ENCODE results near the gene ZCCHC3. TPM values are rescaled to one million over a fixed set of nuclear protein-coding genes. Genes with fewer than 3 reads are reported as not detected.

Gene ZCCHC3
- total RNA-seq, 1 donor from 2014 or later, result 40.5 TPM

DNA sequence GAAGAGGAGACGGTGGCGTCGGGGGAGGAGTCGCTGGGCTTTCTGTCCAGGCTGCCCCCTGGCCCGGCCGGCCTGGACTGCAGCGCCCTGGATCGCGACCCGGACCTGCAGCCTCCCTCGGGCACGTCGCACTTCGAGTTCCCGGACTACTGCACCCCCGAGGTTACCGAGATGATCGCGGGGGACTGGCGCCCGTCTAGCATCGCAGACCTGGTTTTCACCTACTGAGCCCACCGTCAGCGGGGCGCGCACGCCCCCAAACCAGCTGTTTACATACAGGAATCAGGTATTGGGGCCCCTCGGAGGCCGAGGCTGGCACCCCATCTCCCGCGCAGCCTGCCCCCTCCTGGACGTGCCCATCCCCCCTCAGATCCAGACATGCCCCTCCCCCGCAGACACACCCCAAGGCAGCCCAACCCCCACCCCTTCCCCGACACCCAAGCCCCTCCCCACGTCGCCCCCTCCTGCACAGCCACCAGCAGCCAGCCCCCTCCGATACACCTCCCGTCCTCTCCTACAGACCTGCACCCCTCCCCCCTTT is 29.3 kb downstream of the ZCCHC3 start:
- no peak for DNase-seq (ENCODE audit: extremely low spot score, unreplicated experiment)
- H3K27ac Mint-ChIP-seq, result no peak overlapping the region

DNA sequence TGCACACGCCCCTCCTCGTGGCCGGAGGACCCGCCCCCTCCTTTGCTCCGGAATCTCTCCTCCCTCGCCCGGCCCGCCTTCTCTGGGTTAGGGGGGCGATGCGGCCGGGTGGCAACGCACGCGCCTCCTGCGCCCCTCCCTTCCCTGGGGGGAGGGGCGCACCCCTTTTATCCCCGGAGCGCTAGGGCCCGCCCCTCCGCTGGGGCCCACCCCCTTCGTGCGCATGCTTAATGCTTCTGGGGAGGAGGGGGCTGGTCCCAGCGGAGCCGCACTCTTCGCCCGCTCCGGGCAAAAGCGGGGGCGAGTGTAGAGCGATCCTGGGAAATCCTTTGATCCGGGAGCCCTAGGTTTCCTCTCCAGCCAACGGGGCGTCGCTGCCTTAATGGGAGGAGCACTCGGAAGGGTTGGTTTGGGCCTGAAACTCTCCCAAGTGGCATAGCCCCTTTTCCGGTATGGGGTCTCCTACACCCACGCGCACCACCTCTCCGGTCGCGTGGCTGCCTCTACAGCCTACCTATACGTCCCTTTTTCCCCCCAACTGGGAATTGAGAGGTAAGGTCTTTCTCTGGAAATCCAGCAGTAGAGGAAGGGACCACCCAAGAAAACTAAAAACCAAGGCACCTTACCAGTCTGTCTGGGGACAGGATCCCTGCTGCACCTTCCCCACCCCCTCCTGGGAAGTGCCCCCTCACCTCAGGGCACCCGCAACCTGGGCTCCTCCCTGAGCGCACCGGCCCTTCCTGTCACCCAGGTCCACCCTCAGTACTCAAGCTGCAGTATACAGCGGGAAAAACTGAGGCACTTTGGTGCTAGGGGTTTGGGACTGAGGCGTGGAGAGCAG is 30.0 kb downstream of the ZCCHC3 start:
- peak overlapping the region; percentile 37 for H3K27ac Mint-ChIP-seq
- H3K4me3 Mint-ChIP-seq, result peak overlapping the region; percentile 90
- no peaks in the 10 kb centered on the region for H3K9me3 Mint-ChIP-seq
- peak; percentile 93 for DNase-seq (ENCODE audit: extremely low spot score, unreplicated experiment)
- peaks cover 29% of the 10 kb centered on the region for H3K4me1 Mint-ChIP-seq (ENCODE audit: unreplicated experiment)
- peaks cover 6% of the 10 kb centered on the region for H3K36me3 Mint-ChIP-seq
- TF ChIP-seq CTCF (conservative IDR thresholded peaks at IDR 0.05), result no peak
- H3K27me3 Mint-ChIP-seq, result peaks cover under 1% of the 10 kb centered on the region

More for the DNA sequence above, 29.3 kb downstream of the ZCCHC3 start:
- H3K27me3 Mint-ChIP-seq, result peaks cover 2% of the 10 kb centered on the region
- H3K4me1 Mint-ChIP-seq (ENCODE audit: unreplicated experiment), result peaks cover 31% of the 10 kb centered on the region
- no peak for TF ChIP-seq CTCF (conservative IDR thresholded peaks at IDR 0.05)
- no peaks in the 10 kb centered on the region for H3K9me3 Mint-ChIP-seq
- peaks cover 3% of the 10 kb centered on the region for H3K36me3 Mint-ChIP-seq
- H3K4me3 Mint-ChIP-seq, result peak overlapping the region; percentile 90

DNA sequence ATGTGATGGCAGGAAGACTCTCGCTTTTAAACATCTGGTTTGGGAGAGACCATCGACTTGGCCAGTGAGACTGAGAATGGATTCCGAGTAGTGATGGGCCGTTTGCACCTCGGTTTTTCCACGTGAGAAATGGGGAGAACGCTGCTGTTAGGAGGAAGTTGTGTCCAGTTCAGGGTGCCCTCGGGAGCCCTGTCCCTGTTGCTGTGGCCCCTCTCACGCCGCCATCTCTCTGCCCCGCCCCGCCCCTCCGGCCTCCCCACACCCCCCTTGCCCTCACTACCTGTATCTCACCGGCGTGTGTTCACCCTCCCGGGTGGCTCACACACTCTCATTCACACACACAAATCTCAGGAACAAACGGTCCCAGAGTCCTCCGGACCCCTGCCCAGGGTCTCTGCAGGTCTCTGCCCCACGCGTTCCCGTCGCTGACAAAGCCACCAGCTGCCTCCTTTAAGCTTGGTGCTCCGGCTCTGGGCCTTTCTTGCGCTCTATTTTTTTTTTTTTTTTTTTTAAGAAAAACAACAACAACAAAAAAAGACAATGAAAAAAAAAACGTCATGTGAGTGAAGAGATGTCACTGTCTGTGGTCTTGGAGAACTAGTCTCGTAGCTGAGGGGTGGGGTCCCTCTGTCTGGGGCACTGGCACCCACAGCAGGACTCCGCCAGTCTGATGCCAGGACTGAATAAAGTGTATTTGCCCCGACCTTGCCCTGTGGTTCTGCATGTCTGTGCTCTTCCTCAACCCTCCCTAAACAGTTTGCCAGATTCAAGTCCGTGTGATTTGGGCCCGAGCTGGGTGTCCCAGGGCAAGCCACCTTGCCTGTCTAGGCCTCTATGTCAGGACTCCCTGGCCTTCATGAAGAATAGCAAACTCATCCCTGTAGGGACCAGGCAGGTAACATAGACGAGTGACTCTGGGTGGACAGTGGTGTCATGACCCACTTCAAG is 30.9 kb downstream of the ZCCHC3 start:
- H3K27ac Mint-ChIP-seq, result peak overlapping the region; percentile 37
- peaks cover 7% of the 10 kb centered on the region for H3K36me3 Mint-ChIP-seq
- H3K27me3 Mint-ChIP-seq, result no peaks in the 10 kb centered on the region
- H3K4me3 Mint-ChIP-seq, result peak overlapping the region; percentile 90
- TF ChIP-seq CTCF (conservative IDR thresholded peaks at IDR 0.05), result no peak
- H3K9me3 Mint-ChIP-seq, result no peaks in the 10 kb centered on the region
- no peak for DNase-seq (ENCODE audit: extremely low spot score, unreplicated experiment)
- H3K4me1 Mint-ChIP-seq (ENCODE audit: unreplicated experiment), result peaks cover 28% of the 10 kb centered on the region

GRCh38 chr20:328975-329695 is 31.8 kb downstream of the ZCCHC3 start:
- Mint-ChIP-seq H3K27ac (peak overlapping the region; percentile 46), H3K9me3 (no peaks in the 10 kb centered on the region), H3K36me3 (peaks cover 8% of the 10 kb centered on the region), H3K27me3 (no peaks in the 10 kb centered on the region), H3K4me3 (peak overlapping the region; percentile 90), H3K4me1 (ENCODE audit: unreplicated experiment) (peaks cover 25% of the 10 kb centered on the region)
- TF ChIP-seq CTCF (conservative IDR thresholded peaks at IDR 0.05), result no peak
- DNase-seq (ENCODE audit: extremely low spot score, unreplicated experiment), result no peak

DNA sequence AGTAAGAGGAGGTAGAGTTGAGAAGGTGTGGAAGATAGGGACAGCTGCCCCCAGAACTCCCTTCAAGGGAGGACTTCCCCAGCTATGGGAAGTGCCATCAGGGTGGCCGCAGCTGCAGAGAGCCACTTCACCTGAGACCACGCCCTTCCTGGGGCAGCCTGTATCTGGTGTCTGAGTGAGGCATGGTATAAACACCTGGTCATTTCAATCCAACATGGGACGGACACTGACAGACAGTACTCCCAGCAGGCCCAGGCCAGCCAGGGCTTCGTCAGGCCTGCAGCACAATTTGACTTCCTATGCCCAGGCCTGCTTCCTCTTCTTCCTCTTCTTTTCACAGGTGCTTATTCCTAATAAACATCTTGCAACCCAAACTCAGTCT is 32.5 kb downstream of the ZCCHC3 start:
- TF ChIP-seq CTCF (conservative IDR thresholded peaks at IDR 0.05), result no peak
- Mint-ChIP-seq H3K4me1 (ENCODE audit: unreplicated experiment) (peaks cover 25% of the 10 kb centered on the region), H3K27me3 (no peaks in the 10 kb centered on the region), H3K9me3 (no peaks in the 10 kb centered on the region), H3K27ac (peak overlapping the region; percentile 46), H3K36me3 (peaks cover 11% of the 10 kb centered on the region), H3K4me3 (peak overlapping the region; percentile 61)
- DNase-seq (ENCODE audit: extremely low spot score, unreplicated experiment), result no peak
